Esophagus (tissue), 2 donors: Measurements from ENCODE around the gene RNASET2. TPM values are rescaled to one million over a fixed set of nuclear protein-coding genes. Genes with fewer than 3 reads are reported as not detected.

Experiments
- H3K27ac ChIP-seq, 2 donors: one replicate each; pipeline ENCODE4 v1.5.1; 2013; ENCODE audit warnings: low read depth in 2 of 2, mild to moderate bottlenecking in 2 of 2, inconsistent platforms in 1 of 2, low read length in 1 of 2, moderate library complexity in 1 of 2
- H3K27me3 ChIP-seq, 2 donors: one replicate each; pipeline ENCODE4 v1.6.1; 2013; ENCODE audit warnings: low read length in 2 of 2, control low read depth in 1 of 2, mild to moderate bottlenecking in 1 of 2; ENCODE audit not compliant: insufficient read depth in 2 of 2, control insufficient read depth in 1 of 2
- H3K36me3 ChIP-seq, 2 donors: one replicate each; pipeline ENCODE4 v1.6.1; 2013; ENCODE audit warnings: low read length in 1 of 2; ENCODE audit not compliant: control insufficient read depth in 2 of 2, insufficient read depth in 2 of 2
- H3K4me1 ChIP-seq, 2 donors: one replicate each; pipeline ENCODE4 v1.6.1; 2013; ENCODE audit warnings: low read length in 1 of 2; ENCODE audit not compliant: control insufficient read depth in 2 of 2, insufficient read depth in 2 of 2
- H3K4me3 ChIP-seq, 2 donors: one replicate each; pipeline ENCODE4 v1.5.1; 2013; ENCODE audit warnings: low read length in 2 of 2, mild to moderate bottlenecking in 2 of 2, low read depth in 1 of 2, moderate library complexity in 1 of 2
- H3K9me3 ChIP-seq, 2 donors: one replicate each; pipeline ENCODE4 v1.6.1; 2013; ENCODE audit warnings: mild to moderate bottlenecking in 2 of 2, low read depth in 1 of 2, low read length in 1 of 2, moderate library complexity in 1 of 2; ENCODE audit not compliant: control insufficient read depth in 2 of 2, insufficient read depth in 1 of 2
- WGBS, 2 donors: extraction: QIAGEN DNeasy Blood & Tissue Kit; methylation state at CpG; one replicate each; pipeline ENCODE4 v1.1.7; 2013; 5-methylcytosine and 5-hydroxymethylcytosine counted together
- polyA plus RNA-seq, 2 donors: library from polyadenylated mRNA; stranded (reverse); fragments of 200-250 nt; gene quantifications; one replicate each; pipeline ENCODE4 v1.2.3, GENCODE V29; 2013
- donor health status: healthy with polysubstance abuse.
- donor health status: Bipolar disorder and iron deficiency.

The RNASET2 gene
- polyA plus RNA-seq, 2 donors, result 19.7 to 26.8 TPM

- Histone ChIP-seq H3K27ac (no peak overlapping the region), H3K27me3 (no peaks in the 10 kb centered on the region), H3K4me1 (peaks cover 0 to 3% of the 10 kb centered on the region in 2 donors), H3K9me3 (peaks cover 0 to 2% of the 10 kb centered on the region in 2 donors), H3K36me3 (peaks cover 0 to 16% of the 10 kb centered on the region in 2 donors), H3K4me3 (no peak overlapping the region)
- WGBS, 2 donors, result 96% methylated on average over 14 of the region's 14 CpGs
These were observed 24.9 kb downstream of the RNASET2 start for GRCh38 chr6:166931426-166931970.

GRCh38 chr6:166930354-166930891, 25.9 kb downstream of the RNASET2 start:
- Histone ChIP-seq H3K36me3 (peaks cover 0 to 16% of the 10 kb centered on the region in 2 donors), H3K9me3 (peaks cover 0 to 2% of the 10 kb centered on the region in 2 donors)

GRCh38 chr6:166929542-166930189, 26.7 kb downstream of the RNASET2 start:
- Histone ChIP-seq H3K4me3 (no peak overlapping the region), H3K27me3 (no peaks in the 10 kb centered on the region), H3K27ac (no peak overlapping the region), H3K36me3 (peaks cover 0 to 16% of the 10 kb centered on the region in 2 donors), H3K9me3 (peaks cover 0 to 2% of the 10 kb centered on the region in 2 donors), H3K4me1 (peaks cover 0 to 3% of the 10 kb centered on the region in 2 donors)
- 55 to 57% methylated on average over 9 of the region's 9 CpGs for WGBS, 2 donors

More at GRCh38 chr6:166930354-166930891, 25.9 kb downstream of the RNASET2 start:
- no peak overlapping the region for H3K27ac ChIP-seq
- WGBS, 2 donors, result 95 to 97% methylated on average over 4 of the region's 4 CpGs
- H3K4me3 ChIP-seq, result no peak overlapping the region
- peaks cover 0 to 3% of the 10 kb centered on the region in 2 donors for H3K4me1 ChIP-seq
- H3K27me3 ChIP-seq, result no peaks in the 10 kb centered on the region

- no peak overlapping the region for H3K27ac ChIP-seq
- H3K4me3 ChIP-seq, result no peak overlapping the region
- H3K4me1 ChIP-seq, result peaks cover 0 to 3% of the 10 kb centered on the region in 2 donors
- H3K27me3 ChIP-seq, result no peaks in the 10 kb centered on the region
- peaks cover 0 to 16% of the 10 kb centered on the region in 2 donors for H3K36me3 ChIP-seq
- 73 to 82% methylated on average over 21 of the region's 21 CpGs for WGBS, 2 donors
- peaks cover 0 to 2% of the 10 kb centered on the region in 2 donors for H3K9me3 ChIP-seq
These were observed 27.5 kb downstream of the RNASET2 start for GRCh38 chr6:166928644-166929541.

- 72 to 80% methylated on average over 13 of the region's 13 CpGs for WGBS, 2 donors
- Histone ChIP-seq H3K27ac (no peak overlapping the region), H3K4me3 (no peak overlapping the region), H3K4me1 (peaks cover 0 to 3% of the 10 kb centered on the region in 2 donors), H3K36me3 (peaks cover 0 to 16% of the 10 kb centered on the region in 2 donors), H3K9me3 (peaks cover 0 to 2% of the 10 kb centered on the region in 2 donors), H3K27me3 (no peaks in the 10 kb centered on the region)
These were observed 28.3 kb downstream of the RNASET2 start for GRCh38 chr6:166927935-166928643.

GRCh38 chr6:166927240-166927934, 29.0 kb downstream of the RNASET2 start:
- H3K4me3 ChIP-seq, result no peak overlapping the region
- WGBS, 2 donors, result 59 to 68% methylated on average over 12 of the region's 12 CpGs
- H3K9me3 ChIP-seq, result peaks cover 0 to 2% of the 10 kb centered on the region in 2 donors
- peaks cover 0 to 12% of the 10 kb centered on the region in 2 donors for H3K36me3 ChIP-seq
- peaks cover 0 to 3% of the 10 kb centered on the region in 2 donors for H3K4me1 ChIP-seq
- H3K27me3 ChIP-seq, result no peaks in the 10 kb centered on the region
- H3K27ac ChIP-seq, result no peak overlapping the region

GRCh38 chr6:166926748-166927147, 29.6 kb downstream of the RNASET2 start:
- peaks cover 0 to 3% of the 10 kb centered on the region in 2 donors for H3K4me1 ChIP-seq
- H3K36me3 ChIP-seq, result peaks cover 0 to 10% of the 10 kb centered on the region in 2 donors
- H3K27me3 ChIP-seq, result no peaks in the 10 kb centered on the region
- peaks cover 0 to 2% of the 10 kb centered on the region in 2 donors for H3K9me3 ChIP-seq
- no peak overlapping the region for H3K27ac ChIP-seq
- 89 to 90% methylated on average over 12 of the region's 12 CpGs for WGBS, 2 donors
- no peak overlapping the region for H3K4me3 ChIP-seq

GRCh38 chr6:166925141-166925996, 31.0 kb downstream of the RNASET2 start:
- no peaks in the 10 kb centered on the region for H3K27me3 ChIP-seq

More at GRCh38 chr6:166925141-166925996, 31.0 kb downstream of the RNASET2 start:
- WGBS, 2 donors, result 97% methylated on average over 19 of the region's 19 CpGs
- Histone ChIP-seq H3K4me1 (peaks cover 0 to 2% of the 10 kb centered on the region in 2 donors), H3K4me3 (no peak overlapping the region), H3K9me3 (peaks cover 0 to 2% of the 10 kb centered on the region in 2 donors), H3K36me3 (peaks cover 0 to 7% of the 10 kb centered on the region in 2 donors), H3K27ac (no peak overlapping the region)
